ENCODE measurements around the gene KAZN.

KAZN gene

DNA sequence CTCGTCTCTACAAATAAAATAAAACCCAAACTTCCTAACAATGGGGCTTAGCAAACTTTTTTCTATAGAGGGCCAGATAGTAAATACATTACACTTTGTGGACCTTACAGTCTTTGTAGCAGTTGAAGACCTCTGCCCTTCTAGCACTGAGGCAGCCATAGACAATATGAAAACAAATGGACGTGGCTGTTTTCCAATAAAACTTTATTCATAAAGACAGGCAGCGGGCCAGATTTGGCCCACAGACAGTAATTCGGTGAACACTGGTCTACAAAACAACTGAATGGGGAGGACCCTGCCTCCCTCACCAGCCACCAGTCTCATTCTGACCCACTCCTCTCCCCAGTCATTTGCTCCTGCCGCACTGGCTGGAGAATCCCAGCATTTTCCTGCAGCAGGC lies 162.3 kb downstream of the KAZN start:
- DNase-seq (ENCODE audit: low read depth): no peak
- Histone ChIP-seq H3K9ac (ENCODE audit: low read length) (no peak overlapping the region), H3K4me3 (ENCODE audit: low read length) (no peak overlapping the region), H3K4me1 (ENCODE audit: control insufficient read depth, insufficient read depth, low read length) (no peaks in the 10 kb centered on the region), H3K36me3 (ENCODE audit: control insufficient read depth, insufficient read depth, low read length, severe bottlenecking) (no peaks in the 10 kb centered on the region), H3K9me3 (ENCODE audit: control insufficient read depth, low read length) (no peaks in the 10 kb centered on the region), H3K27me3 (replicated peaks; ENCODE audit: control insufficient read depth, insufficient read depth, low read length) (peaks cover 4% of the 10 kb centered on the region)

DNA sequence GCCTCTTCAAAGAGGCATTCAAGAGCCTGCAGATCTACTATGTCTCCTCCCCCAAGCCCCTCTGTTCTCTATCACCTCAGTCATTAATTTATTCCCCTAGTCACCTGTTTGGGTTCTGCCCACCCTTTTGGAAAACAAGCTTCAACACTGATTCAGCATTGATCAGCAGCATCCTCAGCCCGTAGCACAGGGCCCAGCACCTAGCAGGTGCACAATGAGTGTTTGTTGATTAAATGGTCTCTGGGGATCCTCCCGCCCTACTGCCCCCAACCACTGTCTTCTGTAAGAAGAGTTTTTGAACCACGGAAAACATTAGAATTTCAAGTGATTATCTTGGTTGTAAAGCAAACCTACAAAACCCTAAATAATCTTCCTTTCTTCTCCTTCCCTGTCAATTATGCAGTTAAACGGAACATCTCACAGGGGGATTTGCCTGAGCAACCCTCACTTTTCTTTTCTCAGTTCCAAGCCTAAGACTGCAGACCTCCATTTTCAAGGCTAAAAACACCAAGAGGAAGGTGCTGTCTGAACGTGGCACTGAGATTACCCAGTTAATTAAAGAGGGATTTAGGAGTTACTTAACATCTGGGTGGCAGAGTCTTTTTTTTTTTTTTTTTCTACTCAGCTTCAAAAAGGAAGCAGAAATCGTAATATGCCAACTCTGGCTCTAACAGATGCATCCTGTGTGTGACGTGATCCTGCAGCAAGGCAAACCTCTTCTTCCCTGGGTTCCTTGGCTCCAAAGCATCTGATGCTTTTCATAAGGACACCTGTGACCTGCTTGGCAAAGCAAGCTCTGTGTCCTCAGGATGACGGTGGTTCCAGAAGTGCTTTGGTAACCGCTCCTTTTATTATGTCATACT lies 163.0 kb downstream of the KAZN start:
- no peaks in the 10 kb centered on the region for H3K36me3 ChIP-seq (ENCODE audit: control insufficient read depth, insufficient read depth, low read length, severe bottlenecking)
- H3K27me3 ChIP-seq (replicated peaks; ENCODE audit: control insufficient read depth, insufficient read depth, low read length): peaks cover 4% of the 10 kb centered on the region
- H3K9me3 ChIP-seq (ENCODE audit: control insufficient read depth, low read length): no peaks in the 10 kb centered on the region
- H3K4me3 ChIP-seq (ENCODE audit: low read length): no peak overlapping the region
- no peak overlapping the region for H3K9ac ChIP-seq (ENCODE audit: low read length)
- DNase-seq (ENCODE audit: low read depth): no peak
- no peaks in the 10 kb centered on the region for H3K4me1 ChIP-seq (ENCODE audit: control insufficient read depth, insufficient read depth, low read length)

DNA sequence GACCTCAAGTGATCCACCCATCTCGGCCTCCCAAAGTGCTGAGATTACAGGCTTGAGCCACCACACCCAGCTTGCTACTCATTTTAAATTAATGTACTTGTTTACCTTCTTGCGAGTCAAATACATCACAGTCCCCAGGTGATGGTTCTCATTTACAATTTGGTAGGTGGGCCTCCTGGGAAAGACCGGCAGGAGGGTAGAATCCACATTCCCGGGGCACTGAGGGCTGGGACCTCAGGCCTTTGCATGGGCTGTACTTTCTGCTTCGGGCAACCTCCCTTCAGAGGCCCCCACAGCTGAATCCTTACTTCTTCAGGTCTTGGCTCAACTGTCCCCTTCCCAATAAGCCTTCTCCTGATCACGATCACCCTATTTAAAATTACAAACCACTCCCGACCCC lies 165.5 kb downstream of the KAZN start:
- no peaks in the 10 kb centered on the region for H3K4me1 ChIP-seq (ENCODE audit: control insufficient read depth, insufficient read depth, low read length)
- H3K36me3 ChIP-seq (ENCODE audit: control insufficient read depth, insufficient read depth, low read length, severe bottlenecking): no peaks in the 10 kb centered on the region
- no peaks in the 10 kb centered on the region for H3K9me3 ChIP-seq (ENCODE audit: control insufficient read depth, low read length)
- H3K27me3 ChIP-seq (replicated peaks; ENCODE audit: control insufficient read depth, insufficient read depth, low read length): peaks cover 4% of the 10 kb centered on the region
- H3K4me3 ChIP-seq (ENCODE audit: low read length): no peak overlapping the region
- H3K9ac ChIP-seq (ENCODE audit: low read length): no peak overlapping the region
- no peak for DNase-seq (ENCODE audit: low read depth)

DNA sequence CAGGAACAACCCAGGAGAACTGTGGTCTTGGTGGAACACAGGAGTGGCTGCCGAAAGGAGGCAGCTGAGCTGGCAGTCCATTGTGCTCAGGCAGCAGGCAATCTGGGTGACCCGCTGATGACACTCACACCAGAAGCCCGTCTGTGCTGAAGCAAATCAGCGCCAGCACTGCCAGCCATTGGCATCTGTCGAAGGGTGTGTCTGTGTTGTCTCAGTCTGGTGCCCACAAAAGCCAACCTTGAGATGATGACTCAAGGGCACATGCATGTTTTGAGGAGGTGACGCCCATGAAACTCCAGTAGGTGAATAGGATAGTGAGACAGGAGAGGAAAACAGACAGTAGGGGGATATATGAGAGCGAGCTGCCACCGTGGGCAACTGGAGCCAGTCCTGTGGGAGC lies 167.3 kb downstream of the KAZN start:
- H3K36me3 ChIP-seq (ENCODE audit: control insufficient read depth, insufficient read depth, low read length, severe bottlenecking): no peaks in the 10 kb centered on the region
- no peak overlapping the region for H3K4me3 ChIP-seq (ENCODE audit: low read length)
- H3K9ac ChIP-seq (ENCODE audit: low read length): no peak overlapping the region
- H3K27me3 ChIP-seq (replicated peaks; ENCODE audit: control insufficient read depth, insufficient read depth, low read length): peaks cover 4% of the 10 kb centered on the region
- no peaks in the 10 kb centered on the region for H3K4me1 ChIP-seq (ENCODE audit: control insufficient read depth, insufficient read depth, low read length)
- no peak for DNase-seq (ENCODE audit: low read depth)
- no peaks in the 10 kb centered on the region for H3K9me3 ChIP-seq (ENCODE audit: control insufficient read depth, low read length)

DNA sequence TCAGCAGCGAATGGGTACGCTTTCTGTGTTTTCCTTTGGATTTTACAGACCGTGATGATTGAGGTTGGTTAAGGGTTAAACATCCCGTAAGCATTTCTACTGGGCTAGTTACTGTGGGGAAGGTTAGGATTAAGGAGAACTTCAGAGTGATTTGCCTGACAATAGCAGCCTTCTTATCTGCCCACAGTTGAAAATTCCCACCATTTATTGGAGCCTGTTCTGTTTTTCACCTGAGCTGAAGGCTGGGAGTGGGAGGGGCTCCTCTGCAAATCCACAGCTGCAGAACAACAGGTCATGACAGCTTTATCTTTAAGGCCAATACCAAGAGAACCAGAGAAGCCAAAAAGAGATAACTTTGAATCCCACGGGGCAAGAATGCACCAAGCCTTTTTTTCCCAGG lies 168.6 kb downstream of the KAZN start:
- no peak for DNase-seq (ENCODE audit: low read depth)
- H3K36me3 ChIP-seq (ENCODE audit: control insufficient read depth, insufficient read depth, low read length, severe bottlenecking): no peaks in the 10 kb centered on the region
- no peaks in the 10 kb centered on the region for H3K4me1 ChIP-seq (ENCODE audit: control insufficient read depth, insufficient read depth, low read length)
- no peaks in the 10 kb centered on the region for H3K9me3 ChIP-seq (ENCODE audit: control insufficient read depth, low read length)
- H3K4me3 ChIP-seq (ENCODE audit: low read length): no peak overlapping the region
- H3K9ac ChIP-seq (ENCODE audit: low read length): no peak overlapping the region
- H3K27me3 ChIP-seq (replicated peaks; ENCODE audit: control insufficient read depth, insufficient read depth, low read length): peaks cover 4% of the 10 kb centered on the region

DNA sequence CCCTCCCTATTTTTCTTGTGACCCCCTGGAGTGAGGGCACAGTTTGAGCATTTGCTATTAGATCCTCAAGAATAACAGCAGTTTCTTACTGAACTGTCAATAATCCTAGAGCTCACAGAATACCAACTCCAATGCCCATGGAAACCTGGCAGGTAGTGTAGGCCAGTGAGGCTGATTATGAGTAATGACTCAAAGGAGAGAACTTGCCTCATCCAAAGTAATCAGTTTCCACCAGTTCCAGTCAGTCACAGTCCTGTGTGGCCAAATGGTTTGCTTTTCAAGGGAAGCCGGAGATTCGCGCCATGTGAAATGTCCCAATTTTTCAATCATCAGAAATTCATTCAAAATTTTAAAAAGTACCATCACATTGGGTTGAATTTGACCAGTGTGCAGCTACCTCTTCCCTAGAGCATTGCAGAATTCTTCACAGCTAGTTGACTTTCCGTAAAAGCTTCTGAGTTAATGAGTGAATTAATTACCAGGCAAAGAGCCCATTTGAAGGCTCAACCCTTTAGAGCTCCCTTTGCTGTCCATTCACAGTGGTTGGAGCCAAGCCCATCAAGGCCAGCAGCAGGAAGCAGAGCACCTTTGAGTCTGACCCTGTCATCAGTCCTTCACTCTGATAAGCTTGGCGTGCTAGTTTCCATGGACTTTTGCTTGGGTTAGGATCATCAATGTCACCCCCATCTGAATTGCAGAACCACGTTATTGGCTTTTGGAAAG lies 170.3 kb downstream of the KAZN start:
- H3K4me3 ChIP-seq (ENCODE audit: low read length): no peak overlapping the region
- H3K9me3 ChIP-seq (ENCODE audit: control insufficient read depth, low read length): no peaks in the 10 kb centered on the region
- no peaks in the 10 kb centered on the region for H3K36me3 ChIP-seq (ENCODE audit: control insufficient read depth, insufficient read depth, low read length, severe bottlenecking)
- no peaks in the 10 kb centered on the region for H3K4me1 ChIP-seq (ENCODE audit: control insufficient read depth, insufficient read depth, low read length)
- no peak for DNase-seq (ENCODE audit: low read depth)
- no peak overlapping the region for H3K9ac ChIP-seq (ENCODE audit: low read length)
- peaks cover 4% of the 10 kb centered on the region for H3K27me3 ChIP-seq (replicated peaks; ENCODE audit: control insufficient read depth, insufficient read depth, low read length)

DNA sequence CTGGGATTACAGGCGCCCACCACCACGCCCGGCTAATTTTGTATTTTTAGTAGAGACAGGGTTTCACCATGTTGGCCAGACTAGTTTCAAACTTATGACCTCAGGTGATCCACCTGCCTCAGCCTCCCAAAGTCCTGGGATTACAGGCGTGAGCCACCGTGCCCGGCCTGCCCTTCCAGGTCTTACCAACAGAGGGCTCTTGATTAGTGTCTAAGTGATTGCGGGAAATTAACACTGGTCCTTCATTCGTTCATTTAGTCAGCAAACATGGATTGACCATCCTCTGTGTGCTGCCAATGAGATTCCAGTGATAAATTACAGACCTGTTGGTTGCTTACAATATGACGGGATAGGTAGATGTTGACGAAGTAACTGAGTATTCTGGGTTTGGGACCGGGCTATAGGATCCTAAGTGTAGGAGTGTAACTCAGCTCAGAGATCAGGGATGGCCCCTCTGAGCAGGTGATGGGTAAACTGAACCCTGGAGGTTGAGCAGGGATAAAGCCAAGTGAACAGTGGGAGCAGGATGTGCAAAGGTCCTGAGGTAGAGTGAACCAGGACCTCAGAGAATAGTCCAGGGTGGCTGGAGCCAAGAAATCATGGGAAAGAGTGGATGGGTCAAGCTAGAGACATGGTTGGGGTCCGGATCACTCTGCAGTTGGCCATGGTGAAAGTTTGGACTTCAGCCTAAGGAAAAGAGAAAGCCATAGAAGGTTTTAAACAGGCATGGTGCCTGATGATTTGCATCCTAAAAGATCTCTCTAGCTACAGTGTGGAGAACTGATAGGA lies 171.2 kb downstream of the KAZN start:
- Histone ChIP-seq H3K9ac (ENCODE audit: low read length) (no peak overlapping the region), H3K9me3 (ENCODE audit: control insufficient read depth, low read length) (no peaks in the 10 kb centered on the region), H3K27me3 (replicated peaks; ENCODE audit: control insufficient read depth, insufficient read depth, low read length) (peaks cover 4% of the 10 kb centered on the region), H3K4me3 (ENCODE audit: low read length) (no peak overlapping the region), H3K36me3 (ENCODE audit: control insufficient read depth, insufficient read depth, low read length, severe bottlenecking) (no peaks in the 10 kb centered on the region), H3K4me1 (ENCODE audit: control insufficient read depth, insufficient read depth, low read length) (no peaks in the 10 kb centered on the region)
- no peak for DNase-seq (ENCODE audit: low read depth)

DNA sequence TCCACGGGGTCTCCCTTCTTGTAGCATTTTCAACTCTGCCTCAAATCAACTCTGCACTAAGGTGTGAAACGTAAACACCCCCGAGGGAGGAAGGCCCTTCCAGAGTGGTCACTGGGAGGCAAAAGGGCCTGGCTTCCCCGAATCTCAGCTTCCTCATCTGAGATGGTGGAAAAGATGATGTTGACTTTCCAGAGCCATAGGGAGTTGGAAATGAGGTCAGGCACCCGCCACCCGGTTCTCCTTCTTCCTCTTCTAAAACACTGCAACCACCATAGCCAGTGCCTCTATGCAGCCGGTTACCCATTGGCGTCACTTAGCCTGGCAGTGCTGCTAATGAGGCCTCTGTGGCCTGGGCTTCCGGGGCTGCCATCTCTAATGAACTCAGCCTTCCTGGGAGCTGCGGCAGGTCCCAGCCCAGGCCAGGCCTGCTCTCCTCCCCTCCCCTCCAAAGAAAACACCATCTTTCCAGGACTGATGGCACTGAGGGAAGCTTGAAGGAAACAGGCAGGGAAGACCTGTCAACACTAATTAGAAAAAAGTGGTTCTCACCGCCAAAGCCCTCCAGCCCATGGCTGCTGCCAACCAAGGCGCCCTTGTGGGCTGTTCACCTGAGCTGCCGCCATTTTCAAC lies 175.0 kb downstream of the KAZN start:
- no peak overlapping the region for H3K4me3 ChIP-seq (ENCODE audit: low read length)
- no peaks in the 10 kb centered on the region for H3K4me1 ChIP-seq (ENCODE audit: control insufficient read depth, insufficient read depth, low read length)
- no peak for DNase-seq (ENCODE audit: low read depth)
- no peaks in the 10 kb centered on the region for H3K36me3 ChIP-seq (ENCODE audit: control insufficient read depth, insufficient read depth, low read length, severe bottlenecking)
- H3K9ac ChIP-seq (ENCODE audit: low read length): no peak overlapping the region
- no peaks in the 10 kb centered on the region for H3K27me3 ChIP-seq (replicated peaks; ENCODE audit: control insufficient read depth, insufficient read depth, low read length)
- no peaks in the 10 kb centered on the region for H3K9me3 ChIP-seq (ENCODE audit: control insufficient read depth, low read length)

DNA sequence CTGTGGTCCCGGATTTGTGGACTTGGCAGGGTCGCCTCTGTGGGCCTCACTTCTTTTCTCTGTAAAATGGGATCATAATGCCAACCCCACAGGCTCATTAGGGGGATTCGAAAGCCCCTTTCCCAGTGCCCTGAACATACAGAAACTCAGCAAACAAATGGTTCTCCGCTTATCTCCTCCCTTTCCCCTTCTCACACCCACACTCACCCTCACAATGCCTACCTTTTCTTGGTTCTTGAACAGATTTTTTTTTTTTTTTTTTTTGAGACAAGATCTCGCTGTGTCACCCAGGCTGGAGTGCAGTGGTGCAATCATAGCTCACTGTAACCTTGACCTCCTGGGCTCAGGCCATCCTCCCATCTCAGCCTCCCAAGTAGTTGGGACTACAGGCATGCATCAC lies 175.7 kb downstream of the KAZN start:
- H3K36me3 ChIP-seq (ENCODE audit: control insufficient read depth, insufficient read depth, low read length, severe bottlenecking): no peaks in the 10 kb centered on the region
- no peak overlapping the region for H3K9ac ChIP-seq (ENCODE audit: low read length)
- H3K9me3 ChIP-seq (ENCODE audit: control insufficient read depth, low read length): no peaks in the 10 kb centered on the region
- no peaks in the 10 kb centered on the region for H3K27me3 ChIP-seq (replicated peaks; ENCODE audit: control insufficient read depth, insufficient read depth, low read length)
- no peak for DNase-seq (ENCODE audit: low read depth)
- no peaks in the 10 kb centered on the region for H3K4me1 ChIP-seq (ENCODE audit: control insufficient read depth, insufficient read depth, low read length)
- no peak overlapping the region for H3K4me3 ChIP-seq (ENCODE audit: low read length)

DNA sequence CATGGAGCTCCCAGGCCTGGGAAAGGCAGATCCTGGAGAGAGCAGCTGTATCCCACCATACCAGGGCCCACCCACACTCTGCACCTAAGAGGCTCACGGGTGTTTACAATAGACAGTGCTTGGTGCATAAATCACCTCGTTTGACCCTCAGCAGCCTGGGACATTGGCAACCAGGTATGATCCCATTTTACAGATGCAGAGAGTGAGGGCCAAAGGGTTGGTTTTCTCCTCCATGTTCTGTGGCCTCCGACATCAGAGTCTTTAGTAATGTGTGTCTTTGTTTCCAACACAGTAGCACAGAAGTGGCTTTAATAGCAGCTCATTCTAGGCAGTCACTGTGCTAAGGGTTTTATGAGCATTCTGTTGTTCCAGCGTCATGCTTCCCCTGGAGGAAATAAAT lies 176.5 kb downstream of the KAZN start:
- H3K27me3 ChIP-seq (replicated peaks; ENCODE audit: control insufficient read depth, insufficient read depth, low read length): no peaks in the 10 kb centered on the region
- H3K36me3 ChIP-seq (ENCODE audit: control insufficient read depth, insufficient read depth, low read length, severe bottlenecking): no peaks in the 10 kb centered on the region
- H3K9ac ChIP-seq (ENCODE audit: low read length): no peak overlapping the region
- H3K4me1 ChIP-seq (ENCODE audit: control insufficient read depth, insufficient read depth, low read length): peaks cover 2% of the 10 kb centered on the region
- DNase-seq (ENCODE audit: low read depth): no peak
- no peaks in the 10 kb centered on the region for H3K9me3 ChIP-seq (ENCODE audit: control insufficient read depth, low read length)
- H3K4me3 ChIP-seq (ENCODE audit: low read length): no peak overlapping the region

DNA sequence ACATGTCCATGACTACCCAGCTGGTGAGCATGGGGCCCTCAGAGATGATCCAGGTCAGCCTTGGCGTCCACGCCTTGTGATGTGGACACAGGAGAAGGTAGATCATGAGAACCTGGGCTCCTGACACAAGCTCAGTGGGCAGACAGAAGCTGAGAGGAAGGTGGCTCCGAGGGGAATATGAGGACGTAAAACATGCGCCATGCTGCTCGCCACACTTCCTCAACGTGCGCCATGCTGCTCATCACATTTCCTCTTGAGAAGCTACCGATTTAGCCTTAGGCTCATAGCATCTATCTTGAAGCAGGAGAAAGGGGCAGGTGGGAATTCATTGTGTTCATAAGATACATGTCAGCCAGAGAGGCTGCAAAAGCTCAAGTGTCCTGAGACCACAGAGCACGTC lies 176.9 kb downstream of the KAZN start:
- DNase-seq (ENCODE audit: low read depth): no peak
- Histone ChIP-seq H3K9me3 (ENCODE audit: control insufficient read depth, low read length) (no peaks in the 10 kb centered on the region), H3K4me3 (ENCODE audit: low read length) (no peak overlapping the region), H3K4me1 (ENCODE audit: control insufficient read depth, insufficient read depth, low read length) (peaks cover 6% of the 10 kb centered on the region), H3K36me3 (ENCODE audit: control insufficient read depth, insufficient read depth, low read length, severe bottlenecking) (no peaks in the 10 kb centered on the region), H3K9ac (ENCODE audit: low read length) (no peak overlapping the region), H3K27me3 (replicated peaks; ENCODE audit: control insufficient read depth, insufficient read depth, low read length) (no peaks in the 10 kb centered on the region)

Data from adipocyte (in vitro differentiated cells).